Erythroblast (primary cell): Measurements from ENCODE around the gene S1PR5.

Experiments used
- GATA1 ChIP-seq: IDR thresholded peaks from 2 replicates; pipeline ENCODE4 v1.6.1; 2011; ENCODE audit warnings: low read depth, mild to moderate bottlenecking, control low read depth, low read length, moderate library complexity
- POLR2A ChIP-seq: IDR thresholded peaks from 2 replicates; pipeline ENCODE4 v1.6.1; 2011; ENCODE audit warnings: mild to moderate bottlenecking, low read length

- TF ChIP-seq POLR2A (peak; percentile 27), GATA1 (no peak)
Measured at GRCh38 chr19:10478903-10479384, 38.3 kb downstream of the S1PR5 start.
